HG03175 (cell line): ENCODE measurements around the gene TADA3.

Experiments
- ATAC-seq: cut with Tn5 transposase; IDR thresholded peaks from one replicate; pipeline ENCODE4 v1.9.1; 2021; ENCODE audit warnings: mild to moderate bottlenecking, moderate library complexity; ENCODE audit not compliant: unreplicated experiment

The TADA3 gene

DNA sequence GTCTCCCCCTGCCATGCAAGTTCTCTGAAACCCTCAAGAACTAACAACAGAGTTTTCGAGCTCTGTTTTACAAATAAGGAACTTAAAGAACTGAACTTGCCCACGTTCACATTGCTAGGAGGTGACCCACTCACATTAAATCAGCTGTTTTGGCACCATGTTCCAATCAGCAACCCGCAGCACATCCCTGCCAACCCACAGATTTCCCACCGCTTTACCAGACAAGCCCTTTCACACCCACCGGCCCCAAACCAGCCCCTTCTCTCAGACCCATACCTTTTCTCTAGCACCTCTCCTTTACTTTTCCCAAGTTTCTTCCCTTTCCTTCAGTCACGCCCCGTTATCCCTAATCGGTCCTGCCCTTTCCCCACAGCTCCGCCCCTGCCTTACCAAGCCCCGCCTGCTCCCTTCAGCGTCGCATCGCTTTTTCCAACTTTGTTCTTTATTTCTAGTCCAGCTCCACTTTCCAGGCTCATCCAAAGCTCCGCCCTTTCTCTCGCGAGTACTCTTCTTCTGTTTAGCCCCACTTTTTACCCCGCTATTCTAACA, 61.5 kb downstream of the TADA3 start:
- peak; percentile 40 for ATAC-seq
